Natural killer cell (primary cell): ENCODE results near the gene MAP3K19. TPM values are rescaled to one million over a fixed set of nuclear protein-coding genes. Genes with fewer than 3 reads are reported as not detected.

Experiments
- ATAC-seq, 3 donors: fragments of 150-1000 bp in 2 of 3; fragments of 200-7000 bp in 1 of 3; cut with Tn5 transposase; 1 replicate in 1 of 3; 2 replicates in 2 of 3; pipeline ENCODE4 v1.10.0; 2021; ENCODE audit warnings: mild to moderate bottlenecking in 2 of 3, moderate library complexity in 2 of 3
- DNase-seq, 2 donors: peaks; one replicate each; pipeline versions ENCODE4 v3.0.0 to v3.0.0-alpha.2; 2013 to 2021; ENCODE audit warnings: mixed read lengths in 1 of 2
- H3K27ac ChIP-seq: one replicate; pipeline ENCODE4 v1.5.1; 2013; ENCODE audit warnings: mild to moderate bottlenecking, low read length
- H3K27me3 ChIP-seq: one replicate; pipeline ENCODE4 v1.6.1; 2013; ENCODE audit warnings: low read length; ENCODE audit not compliant: control insufficient read depth, insufficient read depth
- H3K36me3 ChIP-seq: one replicate; pipeline ENCODE4 v1.6.1; 2013; ENCODE audit warnings: low read length; ENCODE audit not compliant: control insufficient read depth, insufficient read depth
- H3K4me1 ChIP-seq: one replicate; pipeline ENCODE4 v1.6.1; 2013; ENCODE audit warnings: low read length; ENCODE audit not compliant: control insufficient read depth, insufficient read depth
- H3K4me3 ChIP-seq: one replicate; pipeline ENCODE4 v1.5.1; 2013; ENCODE audit warnings: low read length
- H3K9me3 ChIP-seq: one replicate; pipeline ENCODE4 v1.6.1; 2013; ENCODE audit warnings: low read length; ENCODE audit not compliant: control insufficient read depth, insufficient read depth
- H3K27ac Mint-ChIP-seq, 2 donors: one replicate each; pipeline ENCODE4 v1.8.0; 2022; ENCODE audit warnings: mild to moderate bottlenecking in 2 of 2, mixed read lengths in 2 of 2, moderate library complexity in 1 of 2
- H3K27me3 Mint-ChIP-seq, 2 donors: one replicate each; pipeline ENCODE4 v1.8.0; 2022; ENCODE audit warnings: low read depth in 2 of 2, mixed read lengths in 2 of 2
- H3K36me3 Mint-ChIP-seq: one replicate; pipeline ENCODE4 v1.8.0; 2022; ENCODE audit warnings: mixed read lengths
- H3K4me1 Mint-ChIP-seq, 2 donors: one replicate each; pipeline ENCODE4 v1.8.0; 2022; ENCODE audit warnings: mixed read lengths in 2 of 2
- H3K4me3 Mint-ChIP-seq: one replicate; pipeline ENCODE4 v1.8.0; 2022; ENCODE audit warnings: mild to moderate bottlenecking, moderate library complexity, mixed read lengths
- H3K9me3 Mint-ChIP-seq, 2 donors: one replicate each; pipeline ENCODE4 v1.8.0; 2022; ENCODE audit warnings: mixed read lengths in 2 of 2
- WGBS: methylation state at CpG from one replicate; pipeline ENCODE4 v1.1.7; 2013; ENCODE audit warnings: missing lambda C conversion rate; ENCODE audit not compliant: insufficient coverage; 5-methylcytosine and 5-hydroxymethylcytosine counted together
- intact Hi-C: fragments of 100-400 bp; cut with micrococcal nuclease; formaldehyde crosslinking; loops from one replicate; pipeline ENCODE4 v1.14.2; 2022
- total RNA-seq, 4 donors: library from RNA; stranded (reverse); fragments of 120-200 nt in 1 of 4; gene quantifications; one replicate each; pipeline versions ENCODE4 v1.2.3 to v1.2.4, GENCODE V29; 2013 to 2022
- TF ChIP-seq, protein P1 (sequence below): fragments of 200-600 bp; IDR thresholded peaks from one replicate; pipeline ENCODE4 v1.8.0; 2022; ENCODE audit warnings: antibody characterized with exemption

The MAP3K19 gene
- total RNA-seq, 3 donors from 2014 or later (not counting 1 experiment from before 2014, with no cell fraction given) = not detected

- no peak overlapping the region for H3K27ac Mint-ChIP-seq
- no peaks in the 10 kb centered on the region for H3K36me3 Mint-ChIP-seq
- H3K9me3 ChIP-seq = no peaks in the 10 kb centered on the region
- no peaks in the 10 kb centered on the region for H3K36me3 ChIP-seq
- H3K4me3 ChIP-seq = no peak overlapping the region
- no peaks in the 10 kb centered on the region for H3K4me1 ChIP-seq
- H3K27me3 ChIP-seq = no peaks in the 10 kb centered on the region
- H3K27me3 Mint-ChIP-seq = peaks cover 10 to 18% of the 10 kb centered on the region in 2 donors
- 0% methylated on average over 1 of the region's 3 CpGs for WGBS
- H3K4me3 Mint-ChIP-seq = no peak overlapping the region
- H3K27ac ChIP-seq = no peak overlapping the region
- peak in 1 of 3 donors; percentile 61 for ATAC-seq
- peaks cover under 1 to 3% of the 10 kb centered on the region in 2 donors for H3K9me3 Mint-ChIP-seq
- TF ChIP-seq, protein P1, sequence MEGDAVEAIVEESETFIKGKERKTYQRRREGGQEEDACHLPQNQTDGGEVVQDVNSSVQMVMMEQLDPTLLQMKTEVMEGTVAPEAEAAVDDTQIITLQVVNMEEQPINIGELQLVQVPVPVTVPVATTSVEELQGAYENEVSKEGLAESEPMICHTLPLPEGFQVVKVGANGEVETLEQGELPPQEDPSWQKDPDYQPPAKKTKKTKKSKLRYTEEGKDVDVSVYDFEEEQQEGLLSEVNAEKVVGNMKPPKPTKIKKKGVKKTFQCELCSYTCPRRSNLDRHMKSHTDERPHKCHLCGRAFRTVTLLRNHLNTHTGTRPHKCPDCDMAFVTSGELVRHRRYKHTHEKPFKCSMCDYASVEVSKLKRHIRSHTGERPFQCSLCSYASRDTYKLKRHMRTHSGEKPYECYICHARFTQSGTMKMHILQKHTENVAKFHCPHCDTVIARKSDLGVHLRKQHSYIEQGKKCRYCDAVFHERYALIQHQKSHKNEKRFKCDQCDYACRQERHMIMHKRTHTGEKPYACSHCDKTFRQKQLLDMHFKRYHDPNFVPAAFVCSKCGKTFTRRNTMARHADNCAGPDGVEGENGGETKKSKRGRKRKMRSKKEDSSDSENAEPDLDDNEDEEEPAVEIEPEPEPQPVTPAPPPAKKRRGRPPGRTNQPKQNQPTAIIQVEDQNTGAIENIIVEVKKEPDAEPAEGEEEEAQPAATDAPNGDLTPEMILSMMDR = peak; percentile 66
- H3K4me1 Mint-ChIP-seq = no peaks in the 10 kb centered on the region
- peak in 1 of 2 donors; percentile 54 for DNase-seq
- intact Hi-C loops = loop anchor here (1.0 kb wide), 2 partner anchors 721 to 808 kb away; no protein-coding TSS in a partner anchor
These were observed 58.1 kb downstream of the MAP3K19 start for GRCh38 chr2:134988994-134989605.

DNA sequence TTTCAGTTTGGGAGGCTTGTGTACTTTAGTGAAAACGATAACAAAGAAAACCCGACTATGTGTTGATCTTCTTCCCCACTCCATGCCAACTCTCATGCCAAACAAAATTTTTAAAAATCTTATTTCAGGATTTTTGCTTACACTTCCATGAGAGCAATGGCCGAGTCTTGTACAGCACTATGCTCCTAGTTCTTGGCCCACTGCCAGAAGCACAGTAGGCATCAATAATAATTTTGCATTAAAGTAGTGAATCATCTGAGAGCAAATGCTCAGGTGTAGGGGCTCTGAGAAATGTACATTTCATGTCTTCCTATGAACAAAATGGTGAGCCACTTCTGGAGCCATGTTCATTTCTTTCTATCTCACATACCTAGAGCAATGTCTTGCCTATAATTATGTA is 62.2 kb downstream of the MAP3K19 start:
- ATAC-seq (no peak), DNase-seq (no peak)
- Histone ChIP-seq H3K27me3 (no peaks in the 10 kb centered on the region), H3K4me1 (no peaks in the 10 kb centered on the region), H3K36me3 (no peaks in the 10 kb centered on the region), H3K4me3 (no peak overlapping the region), H3K9me3 (no peaks in the 10 kb centered on the region), H3K27ac (no peak overlapping the region)
- H3K4me1 Mint-ChIP-seq = no peaks in the 10 kb centered on the region
- H3K9me3 Mint-ChIP-seq = peaks cover 3 to 4% of the 10 kb centered on the region in 2 donors
- 98% methylated on average over 3 of the region's 3 CpGs for WGBS
- no peaks in the 10 kb centered on the region for H3K36me3 Mint-ChIP-seq
- intact Hi-C loops = no loop called here
- TF ChIP-seq, protein P1 = no peak
- no peak overlapping the region for H3K27ac Mint-ChIP-seq
- H3K27me3 Mint-ChIP-seq = peaks cover 10 to 18% of the 10 kb centered on the region in 2 donors
- no peak overlapping the region for H3K4me3 Mint-ChIP-seq

- H3K4me3 ChIP-seq = no peak overlapping the region
- H3K4me3 Mint-ChIP-seq = no peak overlapping the region
- peaks cover 6 to 10% of the 10 kb centered on the region in 2 donors for H3K27me3 Mint-ChIP-seq
- no peaks in the 10 kb centered on the region for H3K27me3 ChIP-seq
- H3K9me3 Mint-ChIP-seq = peaks cover 3 to 4% of the 10 kb centered on the region in 2 donors
- no peaks in the 10 kb centered on the region for H3K36me3 Mint-ChIP-seq
- DNase-seq (no peak), ATAC-seq (no peak)
- TF ChIP-seq, protein P1 = no peak
- no peak overlapping the region for H3K27ac Mint-ChIP-seq
- no peaks in the 10 kb centered on the region for H3K4me1 ChIP-seq
- intact Hi-C loops = no loop called here
- no peak overlapping the region for H3K27ac ChIP-seq
- no peaks in the 10 kb centered on the region for H3K9me3 ChIP-seq
- H3K36me3 ChIP-seq = no peaks in the 10 kb centered on the region
- H3K4me1 Mint-ChIP-seq = no peaks in the 10 kb centered on the region
- WGBS = no CpG with 5 or more reads among the region's 1 CpG
These were observed 64.6 kb downstream of the MAP3K19 start for GRCh38 chr2:134982603-134983002.

- no peaks in the 10 kb centered on the region for H3K27me3 Mint-ChIP-seq
- 92% methylated on average over 7 of the region's 7 CpGs for WGBS
- intact Hi-C loops = no loop called here
- no peak overlapping the region for H3K27ac Mint-ChIP-seq
- no peak for ATAC-seq
- peaks cover 3 to 4% of the 10 kb centered on the region in 2 donors for H3K9me3 Mint-ChIP-seq
- TF ChIP-seq, protein P1 = no peak
- no peaks in the 10 kb centered on the region for H3K36me3 ChIP-seq
- H3K4me3 Mint-ChIP-seq = no peak overlapping the region
- no peaks in the 10 kb centered on the region for H3K27me3 ChIP-seq
- no peaks in the 10 kb centered on the region for H3K9me3 ChIP-seq
- DNase-seq = no peak
- no peaks in the 10 kb centered on the region for H3K36me3 Mint-ChIP-seq
- no peak overlapping the region for H3K27ac ChIP-seq
- no peaks in the 10 kb centered on the region for H3K4me1 ChIP-seq
- no peaks in the 10 kb centered on the region for H3K4me1 Mint-ChIP-seq
- H3K4me3 ChIP-seq = no peak overlapping the region
These were observed 66.6 kb downstream of the MAP3K19 start for GRCh38 chr2:134980639-134981038.
